Fibroblast of the conjunctiva (primary cell): ENCODE results near the gene FOXQ1.
A peak's percentile ranks its signal among the peaks of the same experiment; 100 is the strongest.
"Not testable (repeated sequence)": the region's sequence is repeated elsewhere in the genome, so short reads cannot be mapped to it uniquely, and the experiment has no call there.

Source experiments
- DNase-seq: peaks from one replicate; pipeline ENCODE4 v3.0.0-alpha.2; 2010; ENCODE audit warnings: low read depth

The FOXQ1 gene

DNA sequence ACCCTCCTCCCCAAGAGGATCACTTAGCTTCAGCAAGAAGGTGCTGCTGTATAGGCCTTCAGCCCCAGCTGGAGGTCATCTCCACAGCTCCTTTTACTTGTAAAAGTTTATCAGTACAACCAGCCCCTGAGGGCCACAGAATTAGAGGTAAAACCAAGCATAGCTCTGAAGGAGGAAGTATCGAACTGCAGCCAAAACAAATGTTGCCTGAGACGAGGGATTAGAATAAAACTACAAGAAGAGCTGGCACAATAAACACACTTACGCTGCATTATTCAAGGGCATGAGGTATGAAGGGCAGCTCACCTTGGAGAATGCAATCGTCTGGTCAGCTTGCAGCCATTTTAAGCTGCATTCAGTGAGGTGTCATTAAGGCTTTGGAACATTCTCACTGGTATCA lies 21.1 kb upstream of the FOXQ1 start:
- DNase-seq = no peak

DNA sequence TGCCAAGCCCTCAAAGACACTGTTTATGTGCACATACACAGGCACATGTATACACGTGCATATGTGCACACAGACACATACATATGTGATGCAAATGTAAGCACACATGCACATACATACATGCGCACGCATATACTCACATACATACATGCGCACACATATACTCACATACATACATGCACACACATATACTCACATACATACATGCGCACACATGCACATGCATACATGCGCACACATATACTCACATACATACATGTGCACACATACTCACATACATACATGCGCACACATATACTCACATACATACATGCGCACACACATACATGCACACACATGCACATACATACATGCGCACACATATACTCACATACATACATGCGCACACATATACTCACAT lies 20.5 kb upstream of the FOXQ1 start:
- DNase-seq = no peak

DNA sequence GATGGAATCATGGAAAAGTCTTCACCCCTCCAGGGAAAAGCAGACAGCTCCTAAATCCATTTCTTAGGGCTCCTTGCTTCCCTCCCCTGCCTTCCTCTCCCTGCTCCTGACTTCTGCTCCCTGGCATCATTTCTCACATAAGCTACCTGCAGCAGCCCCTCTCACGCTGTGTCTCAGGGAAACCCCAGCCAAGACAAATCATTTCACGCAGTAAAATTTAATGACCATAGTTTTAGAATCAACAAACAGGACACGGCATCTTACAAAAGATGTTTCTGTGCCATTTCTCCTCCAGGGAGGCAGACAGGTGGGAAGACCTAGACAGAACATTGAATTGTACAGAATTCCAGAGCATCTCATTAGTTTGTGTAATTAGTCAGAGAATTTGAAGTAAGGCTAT lies 16.5 kb upstream of the FOXQ1 start:
- no peak for DNase-seq

DNA sequence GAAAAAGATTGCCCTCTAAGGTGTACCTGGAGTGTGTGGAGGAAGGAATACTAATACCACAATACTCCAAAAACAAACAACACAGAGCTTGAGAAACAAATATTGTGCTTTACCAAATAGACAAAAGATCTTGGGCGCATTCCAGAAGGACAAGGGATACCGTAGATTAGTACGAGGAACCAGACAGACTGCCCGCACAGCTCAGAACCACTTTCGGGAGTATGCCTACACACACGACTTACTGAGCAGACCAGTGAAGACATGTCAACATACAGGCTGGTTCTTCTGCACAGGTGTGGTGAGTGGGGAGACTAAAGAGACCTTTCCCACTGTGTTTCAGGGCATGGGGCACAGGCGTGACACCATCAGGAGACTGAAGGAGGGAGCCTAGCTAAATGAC lies 15.8 kb upstream of the FOXQ1 start:
- no peak for DNase-seq

DNA sequence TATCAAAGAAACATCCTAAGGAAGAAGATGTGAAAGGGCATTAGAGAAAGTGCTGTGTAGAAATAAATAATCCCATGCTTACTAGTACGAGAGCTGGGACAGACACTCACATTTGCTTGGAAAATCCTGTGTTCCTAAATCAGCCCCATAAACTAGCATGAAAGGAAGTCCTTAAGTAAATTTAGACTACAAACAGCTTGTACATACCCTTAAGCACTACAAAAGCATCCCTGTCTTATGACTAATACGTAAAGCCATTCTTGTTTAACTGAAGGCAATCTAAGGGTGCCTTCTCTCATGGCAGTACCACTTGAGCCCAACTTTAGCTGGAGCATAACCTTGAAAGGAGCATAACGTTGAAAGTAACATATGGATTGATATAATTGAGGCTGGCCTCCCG lies 15.4 kb upstream of the FOXQ1 start:
- no peak for DNase-seq

DNA sequence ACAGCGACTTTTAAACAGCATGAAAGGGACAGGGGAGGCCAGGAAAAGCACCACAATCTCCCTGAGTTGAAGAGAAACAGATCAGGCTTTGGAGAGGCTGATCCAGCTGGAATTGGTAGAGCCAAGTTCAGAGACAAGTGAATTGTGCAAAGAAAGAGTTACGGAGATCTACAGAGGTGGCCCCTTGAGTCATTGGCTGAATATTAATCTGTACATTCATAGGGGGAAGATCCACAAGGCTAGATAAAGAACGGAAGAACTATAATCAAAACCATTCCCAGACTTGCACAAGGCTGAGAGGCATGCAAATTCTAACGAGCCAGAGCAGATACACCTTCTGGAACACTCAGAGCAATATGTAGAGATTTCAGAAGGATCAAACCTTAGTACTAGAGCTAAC lies 14.2 kb upstream of the FOXQ1 start:
- peak; percentile 50 for DNase-seq

DNA sequence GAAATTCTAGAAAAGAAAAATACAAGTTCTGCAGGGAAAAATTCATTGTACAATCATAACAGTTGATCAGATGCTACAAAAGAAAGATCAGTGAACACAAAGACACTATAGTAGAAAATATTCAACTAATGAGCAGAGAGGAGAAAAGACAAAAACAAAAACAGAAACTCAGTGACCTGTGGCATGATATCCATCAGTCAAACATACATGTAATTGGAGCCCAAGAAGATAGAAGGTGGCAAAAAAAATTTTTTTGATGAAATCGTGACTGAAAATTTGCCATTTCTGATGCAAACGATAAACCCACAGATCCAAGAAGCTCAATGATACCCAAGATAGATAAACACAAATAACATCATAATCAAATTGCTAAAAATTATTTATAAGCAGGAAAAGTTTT lies 13.1 kb upstream of the FOXQ1 start:
- no peak for DNase-seq

DNA sequence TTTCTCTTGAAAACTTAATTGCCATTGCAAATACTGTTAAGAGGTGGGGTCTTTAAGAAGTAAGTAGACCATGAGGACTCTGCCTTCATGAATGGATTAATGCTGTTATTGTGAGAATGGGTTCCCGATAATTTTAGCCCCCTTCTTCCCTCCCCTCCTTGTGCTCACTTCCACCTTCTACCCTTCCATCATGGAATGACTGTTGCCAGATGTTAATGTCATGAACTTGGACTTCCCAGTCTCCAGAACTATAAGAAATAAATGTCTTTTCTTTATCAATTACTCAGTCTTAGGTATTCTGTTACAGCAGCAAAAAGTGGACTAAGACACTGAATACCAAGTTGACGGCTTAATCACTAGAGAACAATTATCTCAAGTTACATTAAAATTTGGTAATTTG lies 5.8 kb upstream of the FOXQ1 start:
- DNase-seq = no peak

DNA sequence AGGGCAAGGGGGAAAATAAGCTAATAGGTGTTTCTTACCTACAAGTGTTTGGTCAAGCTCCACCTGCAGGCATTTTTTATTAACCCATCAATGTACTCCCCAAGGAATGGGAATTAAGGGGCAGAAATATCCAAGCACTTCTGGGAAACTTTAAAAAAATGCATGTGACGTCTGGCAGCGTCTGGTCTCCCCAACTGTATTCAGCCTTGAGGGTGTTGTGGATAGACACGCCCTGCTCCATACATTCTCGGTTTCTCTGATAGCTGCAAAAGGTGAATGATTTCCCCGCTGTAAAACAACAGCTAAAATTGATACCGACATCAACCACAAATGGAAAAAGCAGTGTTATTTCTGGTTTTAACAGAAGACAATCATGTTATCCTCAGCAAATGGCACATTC lies 2.5 kb upstream of the FOXQ1 start:
- no peak for DNase-seq

DNA sequence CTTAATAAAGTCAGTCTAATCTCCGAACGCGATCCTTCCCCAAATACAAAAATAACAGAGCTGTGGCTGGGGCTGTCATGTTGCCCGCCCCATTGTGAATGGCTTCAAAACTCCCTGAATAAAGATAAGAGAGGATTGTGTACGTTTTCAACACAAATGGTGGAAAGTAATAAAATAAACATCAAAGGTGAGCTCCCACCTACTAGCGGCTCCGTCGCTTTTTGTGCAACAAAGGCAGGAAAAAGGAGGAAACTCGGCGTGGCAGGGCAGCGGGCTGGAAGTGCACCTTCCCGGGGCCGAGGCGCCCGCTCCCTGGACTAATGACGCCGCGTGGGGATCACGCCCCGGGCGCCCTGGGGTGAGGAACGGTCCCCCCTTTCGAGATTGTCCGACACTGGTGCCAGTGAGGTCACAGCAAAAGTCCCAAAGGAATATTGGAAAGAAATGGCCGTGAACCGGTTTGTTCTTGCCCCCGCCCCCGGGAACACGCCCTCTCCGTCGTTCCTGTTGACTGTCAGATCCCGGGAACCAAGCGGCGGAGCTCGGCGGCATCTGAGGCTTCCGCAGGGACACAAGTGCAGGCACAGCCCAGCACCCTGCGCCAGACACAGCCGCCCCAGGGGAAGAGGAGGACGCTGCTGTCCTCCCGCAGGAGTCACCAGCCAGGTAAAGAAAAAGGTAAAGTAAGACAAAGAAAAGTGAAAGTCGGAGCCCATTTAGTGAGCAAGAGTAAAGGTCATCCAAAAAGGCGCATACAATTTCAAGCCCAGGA lies 1.1 kb upstream of the FOXQ1 start:
- no peak for DNase-seq

DNA sequence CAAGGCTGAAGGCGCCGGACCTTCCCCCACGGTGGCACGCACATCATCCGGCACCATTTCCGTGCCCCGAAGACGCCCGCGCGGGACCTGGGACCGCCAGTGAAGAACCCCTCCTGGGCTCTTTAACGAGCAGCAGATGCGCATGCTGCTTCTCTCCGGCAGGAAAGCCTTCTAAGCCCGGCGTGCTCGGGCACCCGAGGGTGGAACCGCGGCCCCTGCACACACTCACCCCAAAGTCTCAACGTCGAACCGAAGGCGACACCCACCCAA lies 240 bp downstream of the FOXQ1 start:
- DNase-seq = no peak

DNA sequence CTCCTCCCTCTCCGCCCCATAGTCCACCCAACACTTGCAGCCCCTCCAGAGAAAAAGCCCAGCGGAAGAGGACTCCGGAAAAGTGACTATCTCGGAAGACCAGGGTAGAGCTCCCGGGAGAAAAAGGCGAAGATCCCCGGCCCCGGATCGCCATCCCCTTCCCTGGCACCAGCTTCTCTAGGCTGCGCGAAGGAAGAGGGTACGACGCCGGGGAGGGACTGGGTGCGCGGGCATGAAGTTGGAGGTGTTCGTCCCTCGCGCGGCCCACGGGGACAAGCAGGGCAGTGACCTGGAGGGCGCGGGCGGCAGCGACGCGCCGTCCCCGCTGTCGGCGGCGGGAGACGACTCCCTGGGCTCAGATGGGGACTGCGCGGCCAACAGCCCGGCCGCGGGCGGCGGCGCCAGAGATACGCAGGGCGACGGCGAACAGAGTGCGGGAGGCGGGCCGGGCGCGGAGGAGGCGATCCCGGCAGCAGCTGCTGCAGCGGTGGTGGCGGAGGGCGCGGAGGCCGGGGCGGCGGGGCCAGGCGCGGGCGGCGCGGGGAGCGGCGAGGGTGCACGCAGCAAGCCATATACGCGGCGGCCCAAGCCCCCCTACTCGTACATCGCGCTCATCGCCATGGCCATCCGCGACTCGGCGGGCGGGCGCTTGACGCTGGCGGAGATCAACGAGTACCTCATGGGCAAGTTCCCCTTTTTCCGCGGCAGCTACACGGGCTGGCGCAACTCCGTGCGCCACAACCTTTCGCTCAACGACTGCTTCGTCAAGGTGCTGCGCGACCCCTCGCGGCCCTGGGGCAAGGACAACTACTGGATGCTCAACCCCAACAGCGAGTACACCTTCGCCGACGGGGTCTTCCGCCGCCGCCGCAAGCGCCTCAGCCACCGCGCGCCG lies 822 bp downstream of the FOXQ1 start:
- no peak for DNase-seq

DNA sequence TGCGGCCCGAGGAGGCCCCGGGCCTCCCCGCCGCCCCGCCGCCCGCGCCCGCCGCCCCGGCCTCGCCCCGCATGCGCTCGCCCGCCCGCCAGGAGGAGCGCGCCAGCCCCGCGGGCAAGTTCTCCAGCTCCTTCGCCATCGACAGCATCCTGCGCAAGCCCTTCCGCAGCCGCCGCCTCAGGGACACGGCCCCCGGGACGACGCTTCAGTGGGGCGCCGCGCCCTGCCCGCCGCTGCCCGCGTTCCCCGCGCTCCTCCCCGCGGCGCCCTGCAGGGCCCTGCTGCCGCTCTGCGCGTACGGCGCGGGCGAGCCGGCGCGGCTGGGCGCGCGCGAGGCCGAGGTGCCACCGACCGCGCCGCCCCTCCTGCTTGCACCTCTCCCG lies 1.5 kb downstream of the FOXQ1 start:
- no peak for DNase-seq

DNA sequence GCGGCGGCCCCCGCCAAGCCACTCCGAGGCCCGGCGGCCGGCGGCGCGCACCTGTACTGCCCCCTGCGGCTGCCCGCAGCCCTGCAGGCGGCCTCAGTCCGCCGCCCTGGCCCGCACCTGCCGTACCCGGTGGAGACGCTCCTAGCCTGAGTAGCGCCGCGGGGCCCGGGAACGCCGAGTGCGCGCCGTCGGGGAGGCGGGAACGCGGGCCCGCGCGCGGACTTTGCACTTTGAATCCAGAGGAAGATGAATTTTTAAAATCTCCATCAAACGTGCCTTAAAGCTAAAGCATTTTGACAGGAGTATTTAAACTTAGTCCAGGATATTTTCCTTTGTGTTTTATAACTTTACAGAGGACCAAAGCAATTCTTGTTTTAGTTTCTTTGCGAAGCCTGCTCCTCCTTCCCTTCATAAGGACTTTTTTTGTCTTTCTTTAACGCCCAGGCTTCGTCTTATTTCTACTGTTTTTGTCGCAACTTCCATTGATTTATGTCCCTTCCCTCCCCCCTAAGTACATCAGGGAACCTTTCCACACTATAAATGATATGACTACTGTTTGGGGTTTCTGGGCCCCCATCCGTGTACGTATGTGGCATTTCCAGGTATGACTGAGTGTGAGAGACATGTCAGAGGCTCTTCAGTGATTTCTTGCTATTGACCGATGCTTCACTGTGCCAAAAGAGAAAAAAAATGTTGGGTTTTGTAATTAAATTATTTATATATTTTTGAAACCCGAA lies 2.0 kb downstream of the FOXQ1 start:
- DNase-seq = no peak

DNA sequence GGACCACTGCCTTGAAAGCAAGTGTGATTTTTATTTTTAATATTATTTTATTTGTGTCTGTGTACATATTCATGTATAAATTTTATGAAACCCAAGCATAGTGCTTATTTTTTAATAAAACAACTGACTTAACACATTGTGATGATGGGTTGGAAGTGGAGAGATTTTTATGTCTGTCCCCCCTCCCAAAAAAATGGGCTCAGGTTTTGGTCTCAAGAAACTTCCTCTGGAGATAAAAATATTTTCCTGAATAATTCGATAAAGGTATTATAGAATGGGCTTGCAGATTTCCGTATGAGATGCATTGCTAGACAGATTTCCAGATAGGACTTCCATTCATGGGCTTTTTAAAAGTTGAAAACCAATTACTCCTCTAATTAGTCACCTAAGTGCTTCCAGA lies 2.7 kb downstream of the FOXQ1 start:
- DNase-seq = no peak

DNA sequence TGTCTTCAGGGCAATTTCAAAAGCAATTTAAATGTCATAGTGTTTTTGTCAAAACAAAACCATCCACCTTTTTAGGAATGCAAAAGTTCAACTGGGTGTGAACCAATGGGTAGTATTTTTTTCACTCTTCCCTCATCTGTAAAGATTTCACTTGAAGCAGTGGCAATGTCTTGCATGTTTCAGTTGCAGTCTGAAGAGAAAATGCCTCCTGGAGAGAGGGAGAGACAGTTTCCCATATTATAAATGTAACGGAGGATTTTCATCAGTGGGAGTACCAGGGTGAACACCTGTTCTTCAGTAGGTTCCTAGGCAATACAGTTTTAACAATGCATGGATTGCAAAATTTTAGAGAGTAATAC lies 3.3 kb downstream of the FOXQ1 start:
- DNase-seq = no peak

DNA sequence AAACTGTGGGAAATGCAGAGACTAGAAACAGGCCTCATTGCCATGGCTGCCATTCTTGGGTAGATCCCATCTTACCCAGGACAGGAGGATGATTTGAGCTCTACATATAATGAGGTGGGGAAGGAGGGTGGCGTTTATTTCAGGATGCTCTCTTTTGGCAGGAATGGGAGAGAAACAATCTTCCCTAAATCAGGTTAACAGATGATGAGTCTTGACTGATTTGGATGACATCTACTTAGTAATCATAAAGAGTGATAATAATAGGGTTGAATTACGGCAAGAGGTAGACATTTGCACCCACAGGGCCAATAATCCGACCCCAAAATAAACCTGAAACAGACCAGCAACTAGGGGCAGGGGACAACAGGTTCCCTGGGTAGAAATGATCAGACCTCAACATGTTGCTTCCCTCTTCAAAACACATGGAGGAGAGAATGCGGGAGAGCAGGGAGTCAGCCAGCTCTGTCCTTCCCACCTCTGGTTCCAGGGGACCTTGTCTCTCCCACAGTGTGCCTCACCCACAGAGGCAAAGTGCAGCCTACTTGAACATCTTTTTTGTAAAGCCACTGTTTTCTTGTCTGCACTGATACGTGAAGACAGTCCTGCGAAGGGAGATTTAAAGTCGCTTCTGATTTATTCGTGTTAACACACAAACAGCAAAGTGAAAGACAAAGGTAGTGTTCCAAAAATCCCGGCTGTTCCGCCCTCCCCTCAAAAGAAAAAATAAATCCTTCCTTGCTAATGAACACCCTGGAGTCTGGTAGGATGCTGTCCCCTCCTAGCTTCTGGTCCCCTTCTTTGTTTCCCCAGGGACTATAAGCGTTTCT lies 3.9 kb downstream of the FOXQ1 start:
- no peak for DNase-seq

DNA sequence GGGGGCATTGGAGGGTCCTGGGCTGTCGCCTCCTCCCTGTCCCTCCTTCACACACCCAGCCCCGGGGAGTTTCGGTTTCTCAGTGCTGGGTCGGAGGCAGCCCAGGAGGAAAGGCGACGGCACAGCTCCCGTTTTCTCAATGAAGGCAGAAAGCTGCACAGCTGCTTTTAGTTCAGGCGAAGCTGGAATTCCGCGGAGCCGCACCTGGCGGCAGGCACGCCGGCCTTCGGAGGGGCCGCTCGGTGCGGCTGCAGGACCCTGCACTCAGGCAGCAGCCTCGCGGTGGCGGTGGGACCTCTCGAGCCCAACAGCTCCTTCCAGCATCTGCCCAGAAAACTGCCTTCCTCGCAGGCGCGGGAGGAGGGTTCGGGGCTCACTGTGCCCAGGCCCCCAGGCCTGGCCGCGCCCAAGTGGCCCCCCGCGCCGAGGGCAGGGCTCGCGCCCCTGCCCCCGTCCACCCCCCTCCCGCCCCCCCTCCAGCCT lies 4.6 kb downstream of the FOXQ1 start:
- DNase-seq = no peak

DNA sequence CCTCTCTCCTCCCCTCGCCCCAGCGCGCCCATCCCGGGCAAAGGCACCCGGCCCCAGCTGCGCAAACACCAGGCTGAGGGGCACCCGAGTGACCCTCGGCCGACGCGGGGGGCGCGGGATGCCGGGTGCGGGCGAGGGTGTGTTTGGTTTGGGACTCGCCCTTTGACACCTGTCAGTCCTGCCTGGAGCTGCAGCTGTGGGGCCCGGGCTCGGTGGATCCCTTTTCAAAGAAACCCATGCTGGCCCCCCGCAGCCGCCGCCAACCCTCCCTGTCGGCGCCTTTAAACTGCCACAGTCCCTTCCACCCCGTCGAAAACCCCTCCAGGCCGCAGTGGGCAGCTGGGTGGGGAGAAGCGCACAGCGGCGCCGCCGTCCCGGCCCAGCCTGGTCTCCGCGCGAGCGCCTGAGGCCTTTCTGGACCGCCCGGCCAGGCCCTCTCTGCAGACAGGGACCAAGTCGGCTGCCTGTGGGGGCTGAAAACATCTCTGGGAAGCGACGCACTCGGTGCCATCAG lies 5.5 kb downstream of the FOXQ1 start:
- DNase-seq = no peak

DNA sequence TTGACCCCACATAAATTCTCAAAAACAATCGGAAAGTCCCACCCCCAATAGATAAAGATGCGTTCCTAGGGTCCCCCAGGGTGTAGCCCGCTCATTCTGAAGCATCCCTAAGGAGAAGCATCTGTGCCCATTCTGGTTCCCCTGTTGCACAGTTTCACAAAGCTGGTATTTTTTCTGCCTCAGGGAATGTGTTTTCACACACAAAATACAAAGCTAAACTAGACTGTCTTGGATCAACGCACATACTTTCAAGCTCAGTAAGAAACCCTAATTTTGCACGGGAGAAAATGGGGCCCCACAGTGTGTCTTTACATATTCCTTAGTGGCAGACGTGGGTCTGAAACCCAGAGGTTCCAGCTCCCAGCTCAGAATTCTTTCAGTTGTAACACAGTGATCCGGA lies 6.1 kb downstream of the FOXQ1 start:
- DNase-seq = no peak

DNA sequence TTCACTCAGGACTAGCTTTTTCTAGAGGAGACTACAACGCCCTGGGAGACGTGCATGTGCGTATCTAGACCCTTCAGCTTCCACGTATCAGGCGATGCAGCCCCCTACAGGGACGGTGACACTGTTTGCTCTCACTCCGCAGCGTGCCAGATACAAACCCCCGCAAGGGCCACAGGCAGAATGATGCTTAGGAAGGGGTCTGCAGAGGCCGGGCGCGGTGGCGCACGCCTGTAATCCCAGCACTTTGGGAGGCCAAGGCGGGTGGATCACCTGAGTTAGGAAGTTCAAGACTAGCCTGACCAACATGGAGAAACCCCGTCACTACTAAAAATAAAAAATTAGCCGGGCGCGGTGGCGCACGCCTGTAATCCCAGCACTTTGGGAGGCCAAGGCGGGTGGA lies 6.7 kb downstream of the FOXQ1 start:
- DNase-seq = not testable (repeated sequence)

DNA sequence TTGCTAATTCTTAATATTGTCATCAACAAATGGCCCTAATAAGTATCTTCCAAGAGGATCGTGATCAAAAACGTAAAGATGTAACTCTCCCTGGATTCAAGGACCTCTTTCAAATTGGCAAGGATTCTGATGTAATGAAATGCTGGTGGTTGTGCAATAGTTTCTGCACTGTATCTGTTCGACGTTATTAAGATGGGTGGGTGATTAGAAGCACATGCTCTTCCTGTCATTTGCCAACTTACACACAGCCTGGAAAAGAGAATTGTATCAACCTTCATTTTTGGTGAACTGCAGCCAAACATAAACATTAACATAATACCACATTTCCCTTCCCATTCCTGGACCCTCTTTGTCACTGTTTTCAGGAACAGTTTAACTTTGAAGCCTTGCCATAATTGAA lies 9.8 kb downstream of the FOXQ1 start:
- DNase-seq = peak; percentile 86
